Left renal cortex interstitium (tissue), 4 donors: ENCODE results near the gene CCDC78. TPM values are rescaled to one million over a fixed set of nuclear protein-coding genes. Genes with fewer than 3 reads are reported as not detected.

Experiments
- DNase-seq, 4 donors: peaks; one replicate each; pipeline ENCODE4 v3.0.0-alpha.2; 2013; ENCODE audit warnings: low read depth in 4 of 4, low spot score in 2 of 4, missing footprints in 1 of 4
- polyA plus RNA-seq, 4 donors: library from polyadenylated mRNA; unstranded; fragments of 120-200 nt; gene quantifications; one replicate each; pipeline ENCODE4 v1.2.1, GENCODE V29; 2013; ENCODE audit not compliant: insufficient read length in 4 of 4

Gene CCDC78
- polyA plus RNA-seq, 4 donors, result 1.1 to 4.3 (median 3.4) TPM

DNA sequence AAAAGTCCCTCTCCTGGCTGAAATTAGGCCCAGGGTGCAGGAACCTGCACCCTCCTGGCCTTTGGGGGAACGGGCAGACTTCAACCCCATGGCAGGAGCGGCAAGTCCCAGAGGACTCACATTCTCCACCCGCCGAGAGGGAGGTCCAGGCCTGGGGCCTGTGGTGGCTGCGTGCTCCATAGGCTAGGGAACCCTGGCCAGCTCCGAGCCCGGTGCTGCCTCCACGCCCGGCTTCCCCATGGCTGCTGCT is 130 bp downstream of the CCDC78 start:
- DNase-seq, result no peak

DNA sequence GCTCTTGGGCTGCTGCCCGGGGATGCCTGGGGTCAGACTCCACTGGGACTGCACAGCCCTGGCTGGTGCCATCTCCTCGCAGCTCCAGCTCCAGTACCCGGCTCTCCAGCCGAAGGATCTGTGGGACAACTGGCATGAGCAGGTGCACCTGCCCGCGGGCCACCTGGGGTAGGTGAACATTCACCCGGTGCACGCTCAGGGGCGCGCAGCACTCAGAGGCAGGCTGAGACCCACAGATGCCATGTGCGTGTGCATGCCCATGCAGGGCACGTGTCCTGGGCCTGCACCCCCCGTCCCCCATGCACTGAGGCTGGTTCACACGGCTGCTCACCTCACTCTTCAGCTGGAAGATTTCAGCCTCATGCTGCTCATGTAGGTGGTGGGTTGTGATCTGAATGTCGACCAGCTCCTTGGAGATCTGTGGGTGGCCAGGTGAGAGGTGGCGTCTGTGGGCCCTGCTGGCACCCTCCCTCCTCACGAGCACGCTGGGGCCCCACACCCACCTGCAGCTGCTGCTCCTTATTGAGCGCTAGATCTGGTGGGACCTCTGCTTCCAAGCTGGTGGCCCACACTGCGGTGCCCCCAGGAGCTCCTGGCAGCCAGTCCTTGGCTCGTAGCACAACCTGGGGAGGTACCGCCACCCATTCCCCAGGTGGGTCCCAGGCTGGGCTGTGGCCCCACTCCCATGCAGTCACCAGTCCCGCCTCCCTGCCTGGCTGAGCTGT is 618 bp downstream of the CCDC78 start:
- no peak for DNase-seq

DNA sequence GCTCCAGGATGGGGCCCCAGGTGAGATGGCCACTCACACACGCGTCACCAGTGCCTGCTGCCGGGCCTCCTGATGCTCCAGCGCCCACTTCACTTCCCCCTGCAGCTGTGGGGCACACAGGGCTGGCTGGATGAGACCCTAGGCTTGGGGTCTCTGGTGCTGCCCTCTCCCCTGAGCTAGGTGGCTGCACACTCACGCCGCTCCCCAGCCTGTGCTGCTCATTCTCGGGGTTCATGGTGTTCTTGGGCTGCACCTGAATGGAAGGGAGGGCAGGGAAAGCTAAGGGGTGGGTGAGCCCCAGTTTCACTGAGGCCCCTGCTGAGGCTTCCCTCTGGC is 1.2 kb downstream of the CCDC78 start:
- no peak for DNase-seq

DNA sequence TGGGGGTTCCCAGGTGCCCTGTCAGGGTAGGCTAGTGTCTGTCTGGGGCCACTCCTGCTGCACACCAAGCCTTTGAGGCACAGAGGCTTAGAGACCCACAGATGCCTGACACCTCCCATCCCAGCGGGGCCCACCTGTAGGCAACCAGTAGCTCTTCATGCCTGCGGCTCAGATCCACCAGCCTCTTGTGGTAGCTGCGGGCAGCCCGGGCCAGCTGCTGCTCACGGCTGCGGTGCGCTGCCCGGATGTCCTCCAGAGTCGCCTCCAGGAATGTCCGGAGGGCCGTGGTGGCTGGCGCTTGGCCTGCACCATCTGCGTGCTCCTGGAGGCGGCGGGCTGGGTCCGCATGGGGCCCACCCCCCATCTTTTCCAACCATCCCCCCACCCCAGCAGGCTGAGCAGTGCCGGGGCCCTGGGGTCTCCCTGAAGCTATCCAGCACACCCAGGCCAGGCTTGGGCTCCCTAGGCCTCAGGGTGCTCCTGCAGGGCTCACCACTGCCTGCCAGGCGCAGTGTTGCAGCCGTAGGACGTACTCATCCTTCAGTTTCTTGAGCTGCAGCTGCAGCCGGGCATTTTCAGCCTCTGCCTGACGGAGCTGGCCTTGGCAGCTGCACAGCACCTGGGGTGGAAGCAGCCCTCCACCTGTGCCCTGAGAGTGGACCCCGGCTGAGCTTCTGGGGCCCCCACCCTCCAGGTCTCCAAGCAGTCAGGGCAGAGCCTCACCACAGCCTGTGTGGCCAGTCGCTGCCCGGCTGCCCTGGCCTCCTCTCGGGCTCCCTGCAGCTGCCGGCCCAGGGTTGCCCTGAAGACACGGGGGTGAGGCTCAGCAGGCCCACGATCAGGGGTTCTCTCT is 1.8 kb downstream of the CCDC78 start:
- DNase-seq, result no peak

DNA sequence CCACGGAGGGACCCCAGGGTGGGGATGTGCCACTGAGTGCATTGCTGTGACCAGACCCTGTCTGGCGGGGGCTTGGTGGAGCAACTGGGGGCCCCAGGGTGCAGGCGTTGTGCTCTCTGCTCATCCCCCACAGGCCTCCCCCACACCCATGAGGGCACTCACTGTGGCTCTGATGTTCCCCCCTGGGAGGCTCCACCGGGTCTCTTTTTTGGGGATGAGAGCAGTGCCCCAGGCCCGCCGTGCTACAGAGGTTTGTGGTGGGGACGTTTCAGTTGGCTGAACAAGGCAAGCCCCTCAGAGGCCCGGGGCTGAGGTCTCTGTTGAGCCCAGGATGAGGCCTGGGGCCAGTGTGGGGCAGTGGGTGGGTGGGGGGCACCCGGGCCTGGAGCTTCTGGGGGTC is 2.5 kb downstream of the CCDC78 start:
- no peak for DNase-seq

DNA sequence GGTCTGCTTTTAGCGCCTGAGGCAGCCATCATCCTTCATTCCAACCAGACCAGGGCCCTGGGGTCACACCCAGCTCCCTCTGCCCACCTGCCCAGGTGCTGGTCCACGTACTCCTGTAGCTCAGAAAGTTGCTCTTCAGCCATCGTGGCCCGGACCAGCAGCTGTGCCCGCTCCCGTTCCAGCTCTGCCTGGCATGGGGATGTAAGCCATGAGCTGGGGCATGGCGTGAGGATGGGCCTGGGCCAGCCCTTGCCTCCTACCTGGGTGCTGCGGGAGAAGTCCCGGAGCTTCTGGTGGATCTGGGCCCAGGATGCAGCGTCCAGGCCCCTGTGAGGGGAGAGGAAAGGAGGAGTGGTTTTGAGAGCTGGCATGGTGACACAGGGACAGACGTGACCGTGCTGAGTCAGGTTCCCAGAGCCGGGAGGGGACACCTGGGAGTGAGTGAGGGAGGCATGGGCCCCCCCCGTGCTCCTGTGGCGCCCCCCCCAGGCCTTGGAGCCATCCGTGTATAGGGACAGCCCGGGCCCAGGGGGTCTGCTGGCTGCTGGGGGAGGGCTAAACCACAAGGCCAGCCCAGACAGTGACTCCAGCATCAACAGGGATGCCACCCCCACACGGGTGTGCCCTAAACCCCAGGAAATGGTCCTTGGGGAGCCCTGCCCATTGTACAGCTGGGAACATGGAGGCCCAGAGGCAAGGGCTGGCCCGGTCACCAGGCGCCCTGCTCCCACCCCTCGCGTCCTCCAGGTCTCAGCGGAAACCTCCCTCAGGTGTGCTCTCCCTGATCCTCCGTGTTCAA is 3.2 kb downstream of the CCDC78 start:
- no peak for DNase-seq

DNA sequence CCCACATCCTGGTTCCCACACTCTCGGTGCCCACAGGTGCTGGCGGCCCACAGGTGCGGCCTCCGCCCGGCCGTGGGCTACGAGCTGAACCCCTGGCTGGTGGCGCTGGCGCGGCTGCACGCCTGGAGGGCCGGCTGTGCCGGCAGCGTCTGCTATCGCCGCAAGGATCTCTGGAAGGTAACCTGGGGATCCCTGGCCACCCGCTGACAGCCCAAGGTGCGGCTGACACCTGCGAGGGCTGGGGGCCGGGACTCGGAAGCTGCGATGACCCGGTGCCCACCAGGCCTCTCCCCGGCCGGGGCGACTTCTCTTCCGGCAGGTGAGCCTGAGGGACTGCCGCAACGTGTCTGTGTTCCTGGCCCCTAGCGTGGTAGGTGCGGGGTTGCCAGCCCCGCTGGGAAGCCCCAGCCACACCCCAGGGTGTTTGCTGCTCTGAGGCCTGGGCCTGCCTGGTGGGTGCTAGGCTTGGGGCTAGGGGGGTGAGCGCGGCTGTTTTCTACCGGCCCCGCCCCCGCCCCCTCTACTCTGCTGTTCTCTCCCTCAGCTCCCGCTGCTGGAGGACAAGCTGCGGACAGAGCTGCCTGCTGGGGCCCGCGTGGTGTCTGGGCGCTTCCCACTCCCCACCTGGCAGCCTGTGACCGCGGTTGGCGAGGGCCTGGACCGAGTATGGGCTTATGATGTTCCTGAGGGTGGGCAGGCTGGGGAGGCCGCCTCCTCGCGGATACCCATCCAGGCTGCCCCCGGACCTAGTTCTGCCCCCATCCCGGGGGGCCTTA is 4.3 kb downstream of the CCDC78 start:
- DNase-seq, result no peak

DNA sequence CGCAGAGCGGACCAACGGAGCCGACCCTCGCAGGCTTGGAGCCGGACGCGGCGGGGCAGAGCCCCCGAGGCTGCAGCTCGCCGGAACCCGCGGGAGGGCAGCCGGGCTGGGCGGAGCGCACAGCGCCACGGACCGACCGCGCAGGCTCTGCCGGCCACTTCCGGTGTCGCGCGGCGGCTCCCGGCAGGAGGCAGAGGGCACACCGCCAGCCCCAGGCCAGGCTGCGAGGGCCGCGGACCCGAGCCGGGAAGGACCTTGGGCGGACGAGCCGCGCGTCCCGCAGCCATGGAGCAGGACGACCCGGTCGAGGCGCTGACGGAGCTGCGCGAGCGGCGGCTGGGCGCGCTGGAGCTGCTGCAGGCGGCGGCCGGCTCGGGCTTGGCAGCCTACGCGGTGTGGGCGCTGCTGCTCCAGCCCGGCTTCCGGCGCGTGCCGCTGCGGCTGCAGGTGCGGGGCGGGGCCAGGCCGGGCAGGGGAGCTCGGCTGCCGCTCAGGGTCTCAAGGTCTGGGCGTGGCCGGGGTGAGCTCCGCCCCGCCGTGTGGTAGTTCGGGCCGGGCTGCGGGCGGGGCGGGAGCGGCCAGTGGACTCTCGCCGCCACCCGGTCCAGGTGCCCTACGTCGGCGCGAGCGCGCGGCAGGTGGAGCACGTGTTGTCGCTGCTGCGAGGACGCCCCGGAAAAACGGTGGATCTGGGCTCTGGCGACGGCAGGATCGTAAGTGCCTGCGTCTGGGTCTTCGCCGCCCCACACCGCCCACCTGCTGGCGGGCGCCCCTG is 5.1 kb downstream of the CCDC78 start, which contains the start of gene ANTKMT:
ANTKMT (plus strand) TSS at position 157 of the 775 bp plus-strand sequence; CDS start at position 286, 129 bp downstream.
- no peak for DNase-seq

DNA sequence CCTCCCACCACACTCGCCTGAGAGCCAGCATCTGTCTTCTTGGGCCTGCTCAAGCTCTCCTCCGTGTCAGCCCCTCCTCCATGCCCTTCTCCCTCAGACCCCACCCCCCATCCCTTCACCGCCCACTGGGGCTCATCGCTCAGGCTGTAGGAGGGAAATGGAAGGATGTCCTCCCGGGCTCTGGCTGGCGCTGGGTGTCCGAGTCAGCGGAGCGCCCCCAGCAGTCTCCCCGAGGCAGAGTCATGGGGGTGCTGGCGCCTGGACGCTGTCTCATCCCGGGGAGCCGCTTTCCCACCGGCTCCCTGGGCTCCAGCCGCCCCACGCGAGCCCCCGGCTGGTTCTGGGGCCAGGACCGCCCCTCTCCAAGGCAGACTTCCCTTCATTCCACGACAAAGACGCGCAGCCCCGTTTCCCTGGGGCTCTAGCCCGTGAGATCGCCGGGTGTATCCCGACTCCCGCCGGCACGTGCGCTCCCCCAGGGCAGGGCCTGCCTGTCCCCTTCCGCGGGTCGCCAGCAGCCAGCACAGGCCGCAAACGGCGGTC is 5.7 kb downstream of the CCDC78 start:
- no peak for DNase-seq

DNA sequence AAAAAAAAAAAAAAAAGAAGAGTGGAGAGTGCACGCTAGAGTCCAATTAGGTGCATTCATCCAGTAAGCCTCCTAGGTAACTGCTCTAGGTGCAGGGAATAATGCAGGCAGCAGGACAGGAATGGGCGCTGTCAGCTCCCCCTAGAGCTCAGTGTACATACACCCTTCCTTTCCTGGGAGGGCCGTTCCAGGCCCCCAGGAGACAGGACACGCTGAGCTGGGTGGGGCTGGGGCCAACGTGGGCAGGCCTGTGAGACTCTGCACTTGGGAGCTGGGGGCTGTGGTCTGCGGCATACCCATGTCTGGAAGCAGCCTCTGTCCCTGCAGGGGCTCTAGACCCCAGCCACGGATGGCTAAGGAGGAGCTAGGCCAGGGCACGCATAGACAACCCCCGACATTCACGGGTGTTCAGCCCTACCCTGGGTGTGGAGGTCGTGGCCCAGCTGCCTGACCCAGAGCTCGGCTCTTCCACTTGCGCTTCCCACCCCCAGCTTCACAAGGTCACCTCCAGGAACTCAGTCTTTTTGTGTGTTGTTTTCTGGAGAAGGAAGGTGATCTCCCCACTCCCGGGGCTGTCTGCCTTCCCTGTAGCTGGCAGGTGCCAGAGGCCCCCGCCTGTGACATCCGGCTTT is 6.3 kb downstream of the CCDC78 start:
- no peak for DNase-seq

DNA sequence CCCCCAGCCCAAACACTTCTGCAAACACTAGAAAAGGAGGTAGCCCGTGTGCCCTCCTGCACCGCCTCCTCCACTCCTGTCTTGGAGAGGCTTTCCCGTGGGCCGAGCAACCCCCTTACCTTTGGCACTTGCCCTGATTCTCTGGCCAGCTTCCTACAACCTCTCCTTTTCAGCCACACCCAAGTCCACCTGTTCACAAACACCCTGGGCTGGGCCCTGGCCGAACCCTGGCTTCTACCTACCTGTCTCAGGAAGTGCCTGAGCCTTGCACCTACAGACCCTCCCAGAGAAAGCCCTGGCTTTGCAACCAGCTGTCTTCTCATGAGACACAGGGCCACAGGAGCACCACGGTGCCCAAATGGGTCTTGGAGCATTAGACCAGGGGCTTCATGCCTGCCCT is 7.3 kb downstream of the CCDC78 start:
- no peak for DNase-seq

DNA sequence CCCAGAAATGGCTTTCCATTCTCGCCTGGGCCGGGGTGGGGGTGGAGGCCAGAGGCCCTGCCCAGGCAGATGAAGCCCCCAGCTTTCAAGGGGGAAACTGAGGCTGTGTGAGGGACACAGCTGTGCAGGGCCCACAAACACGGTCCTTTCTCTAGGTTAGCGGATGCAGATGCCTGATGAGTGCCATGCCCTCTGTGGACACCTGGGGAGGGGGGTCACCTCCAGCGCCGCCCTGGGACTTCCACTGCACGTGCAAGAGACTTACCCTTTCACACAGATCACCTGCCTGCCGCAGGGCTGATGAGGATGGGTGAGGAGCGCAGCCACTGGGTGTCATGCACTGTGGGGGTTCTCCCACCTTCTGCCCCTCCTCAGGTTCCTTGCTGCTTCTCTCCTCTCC is 7.9 kb downstream of the CCDC78 start:
- no peak for DNase-seq

DNA sequence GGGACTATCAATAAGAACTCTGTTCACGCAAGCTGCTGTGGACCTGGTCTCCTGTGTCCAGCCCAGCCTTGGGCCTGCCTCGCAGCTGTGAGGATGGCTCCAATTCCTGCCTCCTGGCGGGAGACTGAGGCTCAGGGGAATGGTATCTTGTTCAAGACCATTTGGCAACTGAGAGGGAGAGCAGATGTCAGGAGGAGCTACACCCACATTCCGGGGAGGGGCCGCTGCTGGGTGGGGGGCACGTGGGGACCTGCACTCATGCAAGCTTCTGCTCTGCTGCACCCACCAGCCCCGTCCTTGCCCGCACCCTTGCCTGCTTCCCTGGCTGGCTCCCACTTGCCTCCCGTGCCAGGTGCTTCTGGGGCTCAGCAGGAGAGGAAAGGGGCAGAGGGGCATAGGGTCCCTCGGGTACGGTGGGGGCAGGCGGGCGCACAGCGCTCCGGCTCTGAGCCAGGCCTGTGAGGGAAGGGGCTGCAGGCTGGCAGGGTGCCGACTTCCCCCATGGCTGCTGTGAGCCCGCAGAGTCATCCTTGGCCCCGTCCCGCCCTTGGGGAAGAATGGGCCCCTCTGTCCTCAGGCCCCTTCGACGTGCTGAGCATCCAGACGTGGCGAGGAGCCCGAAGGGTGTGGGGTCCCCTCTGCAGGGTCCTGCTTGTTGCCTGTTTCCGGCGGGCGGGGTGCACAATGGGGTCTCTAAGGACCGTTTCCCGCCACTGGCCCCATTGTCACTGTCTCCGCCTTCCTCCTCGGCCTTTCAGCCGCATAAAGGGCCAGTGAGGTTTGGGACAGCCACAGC is 8.6 kb downstream of the CCDC78 start:
- DNase-seq, result no peak

DNA sequence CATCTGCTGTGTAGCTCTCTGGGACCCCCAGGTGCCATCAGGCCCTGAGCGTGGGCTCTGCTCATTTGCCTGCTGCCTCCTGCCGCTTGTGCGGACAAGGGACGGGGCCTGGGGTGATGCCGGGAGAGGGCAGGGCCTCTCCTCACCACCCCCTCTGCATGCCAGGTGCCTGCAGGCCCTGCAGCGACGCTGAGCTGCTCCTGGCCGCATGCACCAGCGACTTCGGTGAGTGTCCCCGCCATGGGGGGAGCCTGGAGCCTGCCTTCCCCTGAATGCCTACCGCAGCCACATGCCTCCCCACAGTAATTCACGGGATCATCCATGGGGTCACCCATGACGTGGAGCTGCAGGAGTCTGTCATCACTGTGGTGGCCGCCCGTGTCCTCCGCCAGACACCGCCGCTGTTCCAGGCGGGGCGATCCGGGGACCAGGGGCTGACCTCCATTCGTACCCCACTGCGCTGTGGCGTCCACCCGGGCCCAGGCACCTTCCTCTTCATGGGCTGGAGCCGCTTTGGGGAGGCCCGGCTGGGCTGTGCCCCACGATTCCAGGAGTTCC is 9.4 kb downstream of the CCDC78 start:
- no peak for DNase-seq

DNA sequence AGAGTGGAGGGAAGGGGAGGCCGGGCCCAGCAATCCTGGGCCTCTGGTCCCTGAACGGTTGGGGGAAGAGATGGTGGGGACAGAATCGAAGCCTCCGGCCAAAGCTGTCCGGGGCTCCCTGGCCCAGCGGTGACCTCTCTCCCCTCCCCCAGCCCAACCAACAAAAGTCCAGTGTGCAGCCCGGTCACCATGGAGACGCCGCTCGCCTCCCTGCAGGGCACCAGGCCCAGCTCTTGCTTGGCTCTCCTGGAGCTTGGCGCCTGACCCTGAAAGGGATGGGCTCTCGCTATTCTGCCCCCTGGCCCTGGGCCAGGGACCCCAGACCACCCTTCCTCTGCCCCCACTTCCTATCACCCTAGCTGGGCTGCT is 10.1 kb downstream of the CCDC78 start:
- DNase-seq, result no peak

DNA sequence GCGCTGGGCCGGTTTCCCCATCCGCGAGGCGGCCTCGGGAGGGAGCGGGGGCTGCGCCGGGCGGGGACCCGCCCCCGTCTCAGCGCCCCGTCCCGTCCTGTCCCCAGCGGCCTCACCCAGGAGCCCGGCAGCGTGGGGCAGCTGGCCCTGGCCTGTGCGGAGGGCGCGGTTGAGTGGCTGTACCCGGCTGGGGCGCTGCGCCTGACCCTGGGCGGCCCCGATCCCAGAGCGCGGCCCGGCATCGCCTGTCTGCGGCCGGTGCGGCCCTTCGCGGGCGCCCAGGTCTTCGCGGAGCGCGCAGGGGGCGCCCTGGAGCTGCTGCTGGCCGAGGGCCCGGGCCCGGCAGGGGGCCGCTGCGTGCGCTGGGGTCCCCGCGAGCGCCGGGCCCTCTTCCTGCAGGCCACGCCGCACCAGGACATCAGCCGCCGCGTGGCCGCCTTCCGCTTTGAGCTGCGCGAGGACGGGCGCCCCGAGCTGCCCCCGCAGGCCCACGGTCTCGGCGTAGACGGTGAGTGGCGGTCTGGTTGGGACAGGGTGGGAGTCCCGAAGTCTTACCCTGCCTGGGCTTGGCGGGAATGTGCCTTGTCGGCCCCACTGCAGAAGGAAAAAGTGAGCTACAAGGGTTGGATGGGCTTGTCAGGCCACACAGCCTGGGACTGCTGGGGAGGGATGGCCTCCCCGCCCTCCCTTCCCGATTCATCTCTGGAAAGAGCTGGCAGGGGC is 10.6 kb downstream of the CCDC78 start:
- DNase-seq, result no peak
